GM12801 (cell line): ENCODE results near the gene NELL2.

Source experiments
- TF ChIP-seq, protein P1 (sequence below): IDR thresholded peaks from one replicate; pipeline ENCODE4 v1.5.1; 2011; ENCODE audit warnings: control low read depth; ENCODE audit not compliant: insufficient read length; ENCODE audit errors: extremely low read depth

NELL2 gene

DNA sequence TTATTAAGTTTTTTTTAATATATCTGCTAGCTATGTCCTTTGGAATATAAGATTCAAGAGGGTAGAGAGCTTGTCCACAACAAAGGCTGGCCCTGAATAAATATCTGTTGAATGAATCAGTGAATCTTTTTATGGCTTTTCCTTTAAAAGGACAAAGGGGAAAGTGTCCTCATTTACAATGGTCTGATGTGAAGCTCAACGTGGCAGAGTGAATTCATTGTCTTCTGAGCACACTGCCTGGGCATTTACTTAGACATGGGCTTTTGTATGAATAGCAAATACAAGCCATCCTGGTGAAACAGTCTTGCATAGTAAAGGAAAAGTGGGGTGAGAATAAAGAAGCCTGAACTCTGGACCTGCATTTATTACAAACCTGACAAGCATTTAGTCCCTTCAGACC is 201.2 kb downstream of the NELL2 start:
- TF ChIP-seq, protein P1, sequence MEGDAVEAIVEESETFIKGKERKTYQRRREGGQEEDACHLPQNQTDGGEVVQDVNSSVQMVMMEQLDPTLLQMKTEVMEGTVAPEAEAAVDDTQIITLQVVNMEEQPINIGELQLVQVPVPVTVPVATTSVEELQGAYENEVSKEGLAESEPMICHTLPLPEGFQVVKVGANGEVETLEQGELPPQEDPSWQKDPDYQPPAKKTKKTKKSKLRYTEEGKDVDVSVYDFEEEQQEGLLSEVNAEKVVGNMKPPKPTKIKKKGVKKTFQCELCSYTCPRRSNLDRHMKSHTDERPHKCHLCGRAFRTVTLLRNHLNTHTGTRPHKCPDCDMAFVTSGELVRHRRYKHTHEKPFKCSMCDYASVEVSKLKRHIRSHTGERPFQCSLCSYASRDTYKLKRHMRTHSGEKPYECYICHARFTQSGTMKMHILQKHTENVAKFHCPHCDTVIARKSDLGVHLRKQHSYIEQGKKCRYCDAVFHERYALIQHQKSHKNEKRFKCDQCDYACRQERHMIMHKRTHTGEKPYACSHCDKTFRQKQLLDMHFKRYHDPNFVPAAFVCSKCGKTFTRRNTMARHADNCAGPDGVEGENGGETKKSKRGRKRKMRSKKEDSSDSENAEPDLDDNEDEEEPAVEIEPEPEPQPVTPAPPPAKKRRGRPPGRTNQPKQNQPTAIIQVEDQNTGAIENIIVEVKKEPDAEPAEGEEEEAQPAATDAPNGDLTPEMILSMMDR = no peak

DNA sequence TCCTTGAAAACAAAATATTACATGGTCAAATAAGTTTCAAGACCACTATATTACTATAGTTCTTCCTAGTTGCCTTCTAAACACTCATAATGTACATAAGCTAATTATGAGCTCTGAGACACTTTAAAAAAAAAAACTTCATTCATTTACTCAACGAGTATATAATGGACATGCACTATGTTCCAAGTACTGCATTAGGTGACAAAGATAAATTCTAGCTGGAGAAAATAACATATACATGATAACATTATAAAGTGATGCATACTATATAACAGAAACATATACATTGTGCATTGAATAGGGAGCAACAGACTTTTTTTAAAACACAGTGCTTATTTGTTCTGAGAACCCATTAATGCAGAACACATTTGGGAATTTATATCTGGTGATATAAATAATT is 202.3 kb downstream of the NELL2 start:
- TF ChIP-seq, protein P1 = no peak

DNA sequence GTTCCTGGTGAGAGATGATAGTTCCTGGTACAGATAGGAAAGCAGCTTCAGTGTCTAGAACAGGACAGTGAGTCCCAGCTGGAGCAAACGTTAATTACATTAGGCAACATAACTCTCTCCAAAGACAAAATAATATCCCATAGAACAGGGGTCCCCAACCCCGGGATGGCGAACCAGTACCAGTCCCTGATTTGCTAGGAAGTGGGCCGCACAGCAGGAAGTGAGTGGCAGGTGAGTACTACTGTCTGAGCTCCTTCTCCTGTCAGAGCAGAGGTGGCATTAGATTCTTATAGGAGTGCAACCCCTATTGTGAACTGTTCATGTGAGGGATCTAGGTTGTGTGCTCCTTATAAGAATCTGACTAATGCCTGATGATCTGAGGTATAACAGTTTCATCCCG is 204.1 kb downstream of the NELL2 start:
- TF ChIP-seq, protein P1 = no peak

- TF ChIP-seq, protein P1 = no peak
Measured at GRCh38 chr12:44668443-44668842, 207.7 kb downstream of the NELL2 start.

- TF ChIP-seq, protein P1 = no peak
Measured at GRCh38 chr12:44667461-44667860, 208.7 kb downstream of the NELL2 start.

GRCh38 chr12:44663291-44663690 is 212.8 kb downstream of the NELL2 start:
- TF ChIP-seq, protein P1 = no peak

DNA sequence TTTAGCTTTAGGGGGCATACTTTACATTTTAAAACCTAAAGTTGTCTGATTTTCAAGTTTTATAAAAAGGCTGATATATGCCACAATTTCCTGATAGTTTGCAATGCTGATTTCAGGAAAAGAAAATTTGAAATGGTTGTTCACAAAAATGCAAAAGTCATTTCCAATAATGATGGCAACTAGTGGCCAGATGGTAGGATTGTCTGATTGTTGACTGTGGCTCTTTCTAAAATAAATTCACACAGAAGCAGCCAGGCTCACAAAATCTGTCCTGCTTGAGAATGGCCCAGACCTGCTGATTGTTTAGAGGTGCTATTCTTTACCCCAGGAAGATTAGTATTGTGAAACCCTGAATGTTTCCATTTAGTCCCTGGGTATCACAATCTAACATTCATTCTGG is 220.3 kb downstream of the NELL2 start:
- TF ChIP-seq, protein P1 = no peak
